Astrocyte of the spinal cord (primary cell): Measurements from ENCODE around the gene LHFPL2.

ENCODE experiments used
- DNase-seq: peaks from one replicate; pipeline ENCODE4 v3.0.0; 2011; ENCODE audit warnings: low read depth, low spot score
- H3K4me3 ChIP-seq: 2 replicates; pipeline ENCODE4 v1.5.1; 2011; ENCODE audit warnings: low read depth, mild to moderate bottlenecking, low read length, moderate library complexity
- in situ Hi-C: cut with HindIII; loops from 2 replicates; pipeline ENCODE4 v1.10.0; 2017; ENCODE audit warnings: low sequenced_read_pairs
- TF ChIP-seq, protein P1 (sequence below): IDR thresholded peaks from 2 replicates; pipeline ENCODE4 v1.5.1; 2012; ENCODE audit warnings: low read depth, mild to moderate bottlenecking, low read length, inconsistent platforms

Gene LHFPL2

DNA sequence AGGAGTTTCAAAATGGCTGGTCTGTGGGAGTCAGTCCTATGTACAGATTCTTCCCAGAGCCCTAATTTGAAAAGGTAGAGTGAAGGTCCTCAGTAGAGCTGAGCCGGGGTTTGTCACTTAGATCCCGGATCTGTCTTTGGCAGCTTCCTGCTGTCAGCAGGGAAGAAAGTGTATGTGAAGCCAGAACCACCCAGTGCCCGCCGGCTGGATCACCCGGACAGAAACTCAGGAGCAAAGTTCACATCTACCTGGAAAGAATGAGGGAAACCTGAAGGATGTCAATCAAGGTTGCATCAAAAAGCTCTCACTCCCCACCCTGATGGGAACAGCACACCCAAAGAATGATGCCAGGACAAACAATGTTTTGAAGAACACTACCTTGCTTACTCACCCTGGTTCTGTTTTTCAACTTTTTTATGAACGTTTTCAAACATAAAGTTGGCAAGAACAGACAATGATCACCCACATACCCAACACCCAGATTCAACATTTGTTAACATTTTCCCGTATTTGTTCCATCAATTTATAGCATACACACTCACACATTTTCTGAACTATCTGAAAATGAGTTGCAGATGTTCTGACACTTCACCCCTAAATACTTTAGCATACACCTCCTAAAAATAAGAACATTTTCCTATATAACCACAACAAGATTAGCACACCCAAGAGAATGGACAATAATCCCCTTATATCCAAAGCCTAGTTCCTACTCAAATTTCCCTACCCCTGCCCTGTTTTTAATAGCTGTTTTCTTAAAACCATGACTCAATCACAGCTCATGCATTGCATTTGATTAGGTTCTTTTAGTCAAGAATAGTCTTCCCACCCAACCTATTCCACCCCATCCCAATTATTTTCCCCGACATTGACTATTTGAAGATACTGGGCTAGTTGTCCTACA, 133.9 kb downstream of the LHFPL2 start:
- TF ChIP-seq, protein P1, sequence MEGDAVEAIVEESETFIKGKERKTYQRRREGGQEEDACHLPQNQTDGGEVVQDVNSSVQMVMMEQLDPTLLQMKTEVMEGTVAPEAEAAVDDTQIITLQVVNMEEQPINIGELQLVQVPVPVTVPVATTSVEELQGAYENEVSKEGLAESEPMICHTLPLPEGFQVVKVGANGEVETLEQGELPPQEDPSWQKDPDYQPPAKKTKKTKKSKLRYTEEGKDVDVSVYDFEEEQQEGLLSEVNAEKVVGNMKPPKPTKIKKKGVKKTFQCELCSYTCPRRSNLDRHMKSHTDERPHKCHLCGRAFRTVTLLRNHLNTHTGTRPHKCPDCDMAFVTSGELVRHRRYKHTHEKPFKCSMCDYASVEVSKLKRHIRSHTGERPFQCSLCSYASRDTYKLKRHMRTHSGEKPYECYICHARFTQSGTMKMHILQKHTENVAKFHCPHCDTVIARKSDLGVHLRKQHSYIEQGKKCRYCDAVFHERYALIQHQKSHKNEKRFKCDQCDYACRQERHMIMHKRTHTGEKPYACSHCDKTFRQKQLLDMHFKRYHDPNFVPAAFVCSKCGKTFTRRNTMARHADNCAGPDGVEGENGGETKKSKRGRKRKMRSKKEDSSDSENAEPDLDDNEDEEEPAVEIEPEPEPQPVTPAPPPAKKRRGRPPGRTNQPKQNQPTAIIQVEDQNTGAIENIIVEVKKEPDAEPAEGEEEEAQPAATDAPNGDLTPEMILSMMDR: no peak
- in situ Hi-C loops: no loop called here
- H3K4me3 ChIP-seq: no peak overlapping the region
- DNase-seq: peak; percentile 38

DNA sequence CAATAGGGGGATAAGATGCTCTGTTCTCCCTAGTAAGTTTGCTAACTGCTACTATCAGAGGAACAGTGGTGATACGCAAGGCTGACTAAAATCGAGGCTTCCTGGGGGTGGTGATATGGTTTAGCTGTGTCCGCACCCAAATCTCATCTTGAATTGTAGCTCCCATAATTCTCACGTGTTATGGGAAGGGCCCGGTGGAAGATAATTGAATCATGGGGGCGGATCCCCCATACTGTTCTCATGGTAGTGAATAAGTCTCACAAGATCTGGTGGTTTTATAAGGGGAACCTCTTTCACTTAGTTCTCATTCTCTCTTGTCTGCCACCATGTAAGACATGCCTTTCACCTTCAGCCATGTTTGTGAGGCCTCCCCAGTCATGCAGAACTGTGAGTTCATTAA, 135.1 kb downstream of the LHFPL2 start:
- TF ChIP-seq, protein P1: no peak
- no peak overlapping the region for H3K4me3 ChIP-seq
- DNase-seq: no peak
- in situ Hi-C loops: no loop called here

DNA sequence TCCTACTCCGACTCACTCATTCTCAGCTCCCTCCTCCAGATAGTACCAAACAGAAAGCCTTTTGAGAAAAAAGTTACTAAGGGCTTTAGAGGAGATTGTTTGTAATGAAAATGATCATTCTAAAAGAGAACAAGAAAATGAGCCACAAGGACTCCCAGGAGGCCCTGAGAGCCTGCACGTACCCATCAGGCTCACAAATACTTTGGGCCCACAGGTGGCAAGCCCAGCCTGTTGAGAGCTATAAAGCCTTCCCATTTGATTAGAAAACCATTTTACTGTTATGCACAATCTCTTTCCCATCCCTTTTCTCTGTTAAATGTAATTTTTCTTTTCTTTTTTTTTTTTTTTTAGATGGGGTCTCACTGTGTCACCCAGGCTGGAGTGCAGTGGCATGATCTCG, 136.1 kb downstream of the LHFPL2 start:
- no peak overlapping the region for H3K4me3 ChIP-seq
- in situ Hi-C loops: no loop called here
- TF ChIP-seq, protein P1: no peak
- no peak for DNase-seq

DNA sequence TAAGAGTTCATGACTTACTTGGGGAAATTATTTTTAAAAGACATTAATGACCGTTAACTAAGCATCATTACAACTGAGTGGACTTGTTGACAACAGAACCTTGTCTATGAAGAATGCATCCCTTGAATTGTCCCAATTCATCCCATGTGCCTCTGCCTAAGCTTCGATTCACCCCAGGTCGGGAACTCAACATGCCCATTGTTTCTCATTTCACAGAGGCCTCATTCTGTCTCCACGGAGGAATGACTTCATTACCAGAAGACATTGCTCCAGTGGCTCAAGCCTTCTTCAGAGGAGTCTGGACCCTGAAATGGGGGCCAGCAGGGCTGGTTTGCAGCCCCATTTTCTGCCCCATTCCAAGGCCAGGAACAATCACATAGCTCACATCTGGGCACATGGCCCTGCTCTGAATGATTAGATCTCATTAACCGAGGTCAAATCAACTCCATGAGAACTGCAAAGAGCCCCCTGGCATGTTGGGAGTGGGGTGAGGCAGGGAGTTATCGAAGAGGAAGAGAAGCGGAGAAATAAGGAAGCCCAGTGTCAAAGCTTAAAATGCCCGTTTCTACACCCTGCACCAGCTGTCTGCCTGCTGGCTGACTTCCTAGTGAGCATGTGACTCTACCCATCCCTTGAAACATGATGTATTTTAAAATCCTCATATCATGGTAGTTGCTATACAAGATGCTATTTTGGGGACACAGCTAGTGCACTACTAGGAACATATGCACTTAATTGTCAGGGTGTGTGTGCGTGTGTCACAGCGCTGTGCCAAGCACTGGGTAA, 137.3 kb downstream of the LHFPL2 start:
- in situ Hi-C loops: no loop called here
- H3K4me3 ChIP-seq: no peak overlapping the region
- TF ChIP-seq, protein P1: no peak
- DNase-seq: no peak

DNA sequence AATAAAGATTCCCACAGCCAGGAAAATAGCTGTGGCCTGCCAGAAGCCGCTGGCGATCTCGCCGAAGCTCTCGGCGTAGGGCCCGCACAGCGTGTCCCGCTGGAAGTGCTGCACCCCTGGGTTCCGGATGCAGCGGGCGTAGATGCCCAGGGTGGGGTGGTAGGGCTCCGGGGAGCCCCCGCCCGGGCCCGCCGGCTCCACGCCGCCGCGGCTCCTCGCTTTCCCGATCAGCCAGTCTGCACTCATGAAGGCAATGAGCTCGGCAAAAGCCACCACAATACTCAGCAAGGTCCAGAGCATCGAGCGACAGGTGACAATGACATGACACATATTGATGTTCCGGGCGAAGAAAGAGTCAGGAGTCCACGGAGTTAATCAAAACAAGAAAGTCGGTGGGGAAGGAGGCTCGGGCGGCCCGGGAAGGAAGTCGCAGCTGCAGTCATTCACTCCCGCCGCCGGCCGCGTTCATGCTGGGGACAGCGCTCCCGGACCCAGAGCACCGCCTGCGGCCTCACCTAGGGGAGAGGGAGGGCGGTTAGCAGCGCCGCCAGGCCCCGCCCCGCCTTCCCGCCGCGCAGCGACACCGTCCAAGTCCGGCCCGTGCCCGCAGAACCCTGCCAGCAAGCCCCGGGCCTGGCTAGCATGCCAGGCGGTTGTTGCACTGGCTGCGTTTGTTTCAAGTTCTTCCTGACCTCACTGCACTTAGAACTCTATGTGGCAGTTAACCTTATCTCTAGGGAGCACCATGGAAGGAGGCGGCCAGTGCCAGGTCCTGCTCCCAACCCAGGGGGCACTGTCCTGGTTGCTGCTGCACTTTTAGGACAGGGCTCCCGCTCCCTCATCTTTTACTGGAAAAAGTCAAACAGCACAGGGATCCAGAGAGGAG, 138.4 kb downstream of the LHFPL2 start:
- no peak overlapping the region for H3K4me3 ChIP-seq
- no peak for DNase-seq
- TF ChIP-seq, protein P1: no peak
- in situ Hi-C loops: no loop called here
